WTC11 (cell line): ENCODE measurements around the gene IRAK2. TPM values are rescaled to one million over a fixed set of nuclear protein-coding genes. Genes with fewer than 3 reads are reported as not detected.

Experiments used
- ATAC-seq: fragments of 200-7000 bp; cut with Tn5 transposase; 2 replicates; pipeline ENCODE4 v1.10.0; 2021; ENCODE audit warnings: mild to moderate bottlenecking, moderate library complexity
- CTCF ChIA-PET: fragments of 300-600 bp; sonication (Branson Sonifier 250); formaldehyde crosslinking; loops from one replicate; lab custom pipeline; 2021; ENCODE audit warnings: antibody characterized with exemption; lab: Charles Lee
- POLR2A ChIA-PET: fragments of 350-600 bp; sonication (Branson Sonifier 250); formaldehyde crosslinking; loops from one replicate; lab custom pipeline; 2021; ENCODE audit warnings: antibody characterized with exemption; lab: Charles Lee
- DNase-seq: peaks from one replicate; pipeline ENCODE4 v3.0.0; 2021; ENCODE audit warnings: low spot score
- H3K27ac Mint-ChIP-seq: 2 replicates; pipeline ENCODE4 v1.8.0; 2021; ENCODE audit warnings: mixed read lengths
- H3K27me3 Mint-ChIP-seq: 2 replicates; pipeline ENCODE4 v1.8.0; 2021; ENCODE audit warnings: low read depth, mild to moderate bottlenecking, moderate library complexity, mixed read lengths
- H3K36me3 Mint-ChIP-seq: 2 replicates; pipeline ENCODE4 v1.8.0; 2021; ENCODE audit warnings: mixed read lengths
- H3K4me1 Mint-ChIP-seq: 2 replicates; pipeline ENCODE4 v1.8.0; 2022; ENCODE audit warnings: mixed read lengths
- H3K4me3 Mint-ChIP-seq: 2 replicates; pipeline ENCODE4 v1.8.0; 2021; ENCODE audit warnings: mild to moderate bottlenecking, moderate library complexity, mixed read lengths
- H3K9me3 Mint-ChIP-seq: 2 replicates; pipeline ENCODE4 v1.8.0; 2021; ENCODE audit warnings: mixed read lengths
- AR ChIP-seq: fragments of 250-450 bp; sonication (Bioruptor Pico); IDR thresholded peaks from 2 replicates; pipeline ENCODE4 v1.9.0; 2021; ENCODE audit warnings: mild to moderate bottlenecking
- ESRRA ChIP-seq: sonication (generic); formaldehyde crosslinking; IDR thresholded peaks from 2 replicates; pipeline ENCODE4 v1.8.1; 2022; ENCODE audit warnings: mild to moderate bottlenecking, missing genetic modification reagents, borderline replicate concordance
- ETV6 ChIP-seq: sonication (generic); formaldehyde crosslinking; IDR thresholded peaks from 2 replicates; pipeline ENCODE4 v1.8.1; 2022; ENCODE audit warnings: mild to moderate bottlenecking, missing genetic modification reagents
- FOXJ3 ChIP-seq: sonication (generic); formaldehyde crosslinking; IDR thresholded peaks from 2 replicates; pipeline ENCODE4 v1.9.0; 2021; ENCODE audit warnings: missing genetic modification reagents, mild to moderate bottlenecking, borderline replicate concordance
- JUN ChIP-seq: sonication (generic); formaldehyde crosslinking; IDR thresholded peaks from 2 replicates; pipeline ENCODE4 v1.8.0; 2023; ENCODE audit warnings: mild to moderate bottlenecking, missing genetic modification reagents
- SMAD3 ChIP-seq: sonication (generic); formaldehyde crosslinking; IDR thresholded peaks from 2 replicates; pipeline ENCODE4 v1.8.0; 2022; ENCODE audit warnings: missing genetic modification reagents, mild to moderate bottlenecking, borderline replicate concordance
- TEAD4 ChIP-seq: sonication (generic); formaldehyde crosslinking; IDR thresholded peaks from 2 replicates; pipeline ENCODE4 v1.8.0; 2022; ENCODE audit warnings: mild to moderate bottlenecking, missing genetic modification reagents
- ZNF232 ChIP-seq: sonication (generic); formaldehyde crosslinking; IDR thresholded peaks from 2 replicates; pipeline ENCODE4 v1.8.0; 2022; ENCODE audit warnings: mild to moderate bottlenecking, missing genetic modification reagents
- ZNF425 ChIP-seq: fragments of 250-450 bp; sonication (Bioruptor Pico); conservative IDR thresholded peaks from 2 replicates; pipeline ENCODE4 v1.9.0; 2021; ENCODE audit warnings: mild to moderate bottlenecking
- total RNA-seq: library from RNA; stranded (reverse); gene quantifications from 3 replicates; pipeline ENCODE4 v1.2.3, GENCODE V29; 2021
- TF ChIP-seq, protein P1 (sequence below): sonication (generic); formaldehyde crosslinking; IDR thresholded peaks from 2 replicates; pipeline ENCODE4 v1.8.0; 2022; ENCODE audit warnings: missing genetic modification reagents
- TF ChIP-seq, protein P2 (sequence below): sonication (generic); formaldehyde crosslinking; IDR thresholded peaks from 2 replicates; pipeline ENCODE4 v1.8.0; 2022; ENCODE audit warnings: mild to moderate bottlenecking, missing genetic modification reagents
- TF ChIP-seq, protein P3 (sequence below): sonication (generic); formaldehyde crosslinking; IDR thresholded peaks from 2 replicates; pipeline ENCODE4 v1.8.1; 2022; ENCODE audit warnings: low read depth, missing genetic modification reagents, borderline replicate concordance

Gene IRAK2
- total RNA-seq, 1 experiment from 2014 or later: 1.4 TPM

DNA sequence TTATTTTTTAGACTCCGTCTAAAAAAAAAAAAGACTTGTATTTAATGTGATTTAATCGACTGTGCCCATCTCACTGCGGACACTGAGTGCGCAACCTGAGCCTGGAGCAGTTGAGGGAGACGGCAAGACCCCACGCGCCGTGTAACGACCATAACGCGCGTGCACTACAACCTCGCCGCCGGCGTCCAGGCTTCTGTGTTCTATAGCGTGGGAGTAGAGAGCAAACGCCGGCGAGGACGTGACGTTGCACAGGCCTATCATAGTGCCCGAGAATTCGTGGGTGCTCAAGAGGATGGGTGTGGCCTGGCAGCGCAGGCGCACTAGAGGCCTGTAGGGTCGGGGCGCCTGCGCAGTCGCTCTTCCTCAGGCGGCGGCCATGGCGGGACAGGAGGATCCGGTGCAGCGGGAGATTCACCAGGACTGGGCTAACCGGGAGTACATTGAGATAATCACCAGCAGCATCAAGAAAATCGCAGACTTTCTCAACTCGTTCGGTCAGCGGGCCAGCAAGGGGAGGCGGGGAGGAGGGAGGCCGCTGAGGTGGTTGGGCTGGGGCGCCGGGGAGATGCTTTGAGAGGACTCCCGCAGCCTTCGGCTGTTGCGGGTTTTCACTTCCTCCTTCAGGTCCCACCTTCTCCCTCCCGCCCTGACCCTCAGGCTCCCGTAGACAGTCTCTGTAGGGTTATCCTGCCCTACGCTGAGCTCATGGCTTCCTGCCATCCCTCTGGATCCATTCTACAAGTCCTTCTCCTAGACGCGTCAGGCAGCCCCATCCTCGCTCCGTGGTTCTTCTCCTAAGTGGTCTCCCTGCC is 49.2 kb upstream of the IRAK2 start, which contains the start of gene BRK1 (continued):
- 0 out of 2 replicates have a peak, but pooled peaks have one; percentile 24 for TF ChIP-seq ZNF232 (CRISPR knock-in tag)
- TF ChIP-seq ESRRA (CRISPR knock-in tag): no peak
- TF ChIP-seq, protein P1, sequence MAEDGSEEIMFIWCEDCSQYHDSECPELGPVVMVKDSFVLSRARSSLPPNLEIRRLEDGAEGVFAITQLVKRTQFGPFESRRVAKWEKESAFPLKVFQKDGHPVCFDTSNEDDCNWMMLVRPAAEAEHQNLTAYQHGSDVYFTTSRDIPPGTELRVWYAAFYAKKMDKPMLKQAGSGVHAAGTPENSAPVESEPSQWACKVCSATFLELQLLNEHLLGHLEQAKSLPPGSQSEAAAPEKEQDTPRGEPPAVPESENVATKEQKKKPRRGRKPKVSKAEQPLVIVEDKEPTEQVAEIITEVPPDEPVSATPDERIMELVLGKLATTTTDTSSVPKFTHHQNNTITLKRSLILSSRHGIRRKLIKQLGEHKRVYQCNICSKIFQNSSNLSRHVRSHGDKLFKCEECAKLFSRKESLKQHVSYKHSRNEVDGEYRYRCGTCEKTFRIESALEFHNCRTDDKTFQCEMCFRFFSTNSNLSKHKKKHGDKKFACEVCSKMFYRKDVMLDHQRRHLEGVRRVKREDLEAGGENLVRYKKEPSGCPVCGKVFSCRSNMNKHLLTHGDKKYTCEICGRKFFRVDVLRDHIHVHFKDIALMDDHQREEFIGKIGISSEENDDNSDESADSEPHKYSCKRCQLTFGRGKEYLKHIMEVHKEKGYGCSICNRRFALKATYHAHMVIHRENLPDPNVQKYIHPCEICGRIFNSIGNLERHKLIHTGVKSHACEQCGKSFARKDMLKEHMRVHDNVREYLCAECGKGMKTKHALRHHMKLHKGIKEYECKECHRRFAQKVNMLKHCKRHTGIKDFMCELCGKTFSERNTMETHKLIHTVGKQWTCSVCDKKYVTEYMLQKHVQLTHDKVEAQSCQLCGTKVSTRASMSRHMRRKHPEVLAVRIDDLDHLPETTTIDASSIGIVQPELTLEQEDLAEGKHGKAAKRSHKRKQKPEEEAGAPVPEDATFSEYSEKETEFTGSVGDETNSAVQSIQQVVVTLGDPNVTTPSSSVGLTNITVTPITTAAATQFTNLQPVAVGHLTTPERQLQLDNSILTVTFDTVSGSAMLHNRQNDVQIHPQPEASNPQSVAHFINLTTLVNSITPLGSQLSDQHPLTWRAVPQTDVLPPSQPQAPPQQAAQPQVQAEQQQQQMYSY (CRISPR knock-in tag): no peak
- TF ChIP-seq, protein P2, sequence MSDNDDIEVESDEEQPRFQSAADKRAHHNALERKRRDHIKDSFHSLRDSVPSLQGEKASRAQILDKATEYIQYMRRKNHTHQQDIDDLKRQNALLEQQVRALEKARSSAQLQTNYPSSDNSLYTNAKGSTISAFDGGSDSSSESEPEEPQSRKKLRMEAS (CRISPR knock-in tag): peak; percentile 84
- TF ChIP-seq ETV6: peak; percentile 18; the same call in 1 of the 2 replicates
- no peak for TF ChIP-seq AR (CRISPR knock-in tag)
- TF ChIP-seq JUN (CRISPR knock-in tag): no peak
- TF ChIP-seq TEAD4 (CRISPR knock-in tag): no peak
- no peak for TF ChIP-seq FOXJ3 (CRISPR knock-in tag)
- no peak for TF ChIP-seq ZNF425

DNA sequence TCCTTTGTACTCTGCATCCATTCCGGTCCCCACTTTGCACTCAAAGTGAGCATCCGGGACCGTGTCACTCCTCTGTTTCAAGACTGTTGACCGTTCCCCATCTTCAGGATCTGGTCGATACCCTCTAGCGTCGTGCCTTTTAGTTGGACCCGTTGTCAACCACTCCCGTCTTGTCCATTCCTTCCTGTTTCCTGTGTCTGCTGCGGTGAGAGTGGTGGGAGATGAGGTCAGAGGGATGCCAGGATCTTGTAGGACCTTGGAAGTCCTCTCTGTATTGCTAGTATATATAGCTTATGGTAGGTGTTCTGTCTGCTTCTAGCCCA is 48.6 kb upstream of the IRAK2 start:
- ChIA-PET CTCF (no interaction called here), POLR2A (no interaction called here)
- Mint-ChIP-seq H3K9me3 (no peaks in the 10 kb centered on the region), H3K4me3 (peak overlapping the region; percentile 99), H3K36me3 (peaks cover 10% of the 10 kb centered on the region), H3K27me3 (no peaks in the 10 kb centered on the region), H3K27ac (peak overlapping the region; percentile 89), H3K4me1 (peaks cover 11% of the 10 kb centered on the region)
- ATAC-seq (peak; percentile 14), DNase-seq (no peak)
- TF ChIP-seq, protein P3, sequence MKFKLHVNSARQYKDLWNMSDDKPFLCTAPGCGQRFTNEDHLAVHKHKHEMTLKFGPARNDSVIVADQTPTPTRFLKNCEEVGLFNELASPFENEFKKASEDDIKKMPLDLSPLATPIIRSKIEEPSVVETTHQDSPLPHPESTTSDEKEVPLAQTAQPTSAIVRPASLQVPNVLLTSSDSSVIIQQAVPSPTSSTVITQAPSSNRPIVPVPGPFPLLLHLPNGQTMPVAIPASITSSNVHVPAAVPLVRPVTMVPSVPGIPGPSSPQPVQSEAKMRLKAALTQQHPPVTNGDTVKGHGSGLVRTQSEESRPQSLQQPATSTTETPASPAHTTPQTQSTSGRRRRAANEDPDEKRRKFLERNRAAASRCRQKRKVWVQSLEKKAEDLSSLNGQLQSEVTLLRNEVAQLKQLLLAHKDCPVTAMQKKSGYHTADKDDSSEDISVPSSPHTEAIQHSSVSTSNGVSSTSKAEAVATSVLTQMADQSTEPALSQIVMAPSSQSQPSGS (CRISPR knock-in tag): no peak
- TF ChIP-seq, protein P1 (CRISPR knock-in tag): no peak
- TF ChIP-seq SMAD3: 0 out of 2 replicates have a peak, but pooled peaks have one; percentile 19
